Right lobe of liver (tissue), 6 donors: ENCODE measurements around the gene LDLRAD4. TPM values are rescaled to one million over a fixed set of nuclear protein-coding genes. Genes with fewer than 3 reads are reported as not detected.

Experiments
- ATAC-seq, 4 donors: fragments of 200-7000 bp; cut with Tn5 transposase; one replicate each; pipeline ENCODE4 v1.9.1; 2020; ENCODE audit warnings: mild to moderate bottlenecking in 4 of 4, moderate library complexity in 4 of 4
- DNase-seq, 3 donors: peaks; one replicate each; pipeline ENCODE4 v3.0.0-alpha.2; 2020
- H3K27ac ChIP-seq, 3 donors: fragments of 200-600 bp; one replicate each; pipeline ENCODE4 v1.8.0; 2022
- H3K27me3 ChIP-seq, 2 donors: fragments of 200-600 bp; one replicate each; pipeline ENCODE4 v1.8.0; 2022
- H3K36me3 ChIP-seq, 4 donors: fragments of 200-600 bp; sonication (generic) in 1 of 4; one replicate each; pipeline versions ENCODE4 v1.5.1 to v1.8.0; 2017 to 2022; ENCODE audit warnings: control low read depth in 1 of 4
- H3K4me1 ChIP-seq, 4 donors: fragments of 200-600 bp; sonication (generic) in 1 of 4; one replicate each; pipeline versions ENCODE4 v1.5.1 to v1.8.0; 2017 to 2022; ENCODE audit warnings: control low read depth in 1 of 4
- H3K4me3 ChIP-seq, 3 donors: fragments of 200-600 bp; one replicate each; pipeline ENCODE4 v1.8.0; 2022
- H3K9me3 ChIP-seq, 4 donors: fragments of 200-600 bp; sonication (generic) in 1 of 4; one replicate each; pipeline versions ENCODE4 v1.5.1 to v1.8.0; 2017 to 2022; ENCODE audit warnings: control low read depth in 1 of 4
- CTCF ChIP-seq, 4 donors: fragments of 200-600 bp in 3 of 4; fragments of 450-650 bp in 1 of 4; IDR thresholded peaks; one replicate each; pipeline versions ENCODE4 v1.5.1 to v1.8.0; 2016 to 2022; ENCODE audit warnings: antibody characterized with exemption in 4 of 4, mild to moderate bottlenecking in 2 of 4
- POLR2A ChIP-seq: fragments of 450-650 bp; IDR thresholded peaks from one replicate; pipeline ENCODE4 v1.6.1; 2017; ENCODE audit warnings: antibody characterized with exemption, mild to moderate bottlenecking
- WGBS: methylation state at CpG from one replicate; pipeline ENCODE4 v1.1.6; 2018; ENCODE audit warnings: low coverage, low lambda C conversion rate; ENCODE audit not compliant: insufficient coverage; ENCODE audit errors: missing lambda C conversion rate; 5-methylcytosine and 5-hydroxymethylcytosine counted together
- intact Hi-C, 2 donors: fragments of 100-400 bp; cut with DNase I; formaldehyde crosslinking; loops; one replicate each; pipeline versions ENCODE4 v1.11.2 to v1.14.1; 2022
- total RNA-seq, 6 experiments: library from RNA; depleted of rRNA in 2 of 6; stranded (reverse); fragments of >200 nt in 2 of 6; fragmentation: NEBNext Ultra II Directional in 3 of 6; extraction: Animal tissue kit (Norgen Biotek cat#: 25700) in 3 of 6; gene quantifications; one replicate each; pipeline versions ENCODE4 v1.1.0 to v1.2.4, GENCODE V29; 2016 to 2023
- donor health status: DM: no; HTN: yes; CAD: no.
- donor health status: DM: no; HTN: no; CAD: no.
- donor health status: DM: no; HTN: no; CAD: no.
- donor health status: DM: no; HTN: yes; CAD: no.
- donor health status: DM: no; HTN: yes; CAD: no.

Gene LDLRAD4
- total RNA-seq, 6 experiments from 2014 or later, result 10.6 to 66.4 (median 18.7) TPM

- H3K4me3 ChIP-seq, result no peak overlapping the region
- intact Hi-C loops, result no loop called here
Measured at GRCh38 chr18:13563390-13563805, 344.8 kb downstream of the LDLRAD4 start.

GRCh38 chr18:13564579-13564978 is 346.0 kb downstream of the LDLRAD4 start:
- Histone ChIP-seq H3K9me3 (no peaks in the 10 kb centered on the region), H3K27ac (no peak overlapping the region), H3K36me3 (no peaks in the 10 kb centered on the region), H3K4me3 (no peak overlapping the region), H3K4me1 (peaks cover 0 to 8% (median 0%) of the 10 kb centered on the region in 4 donors), H3K27me3 (no peaks in the 10 kb centered on the region)
- DNase-seq, result peak in 2 of 3 donors; percentile 54 to 61
- intact Hi-C loops, result no loop called here
- TF ChIP-seq CTCF (IDR thresholded peaks at IDR 0.05), result no peak
- TF ChIP-seq POLR2A, result no peak
- ATAC-seq, result peak in 1 of 4 donors; percentile 17
- whole genome bisulfite sequencing, result 44% methylated on average over 12 of the region's 13 CpGs

More at GRCh38 chr18:13563390-13563805, 344.8 kb downstream of the LDLRAD4 start:
- Histone ChIP-seq H3K9me3 (no peaks in the 10 kb centered on the region), H3K27ac (peak overlapping the region in 1 of 3 donors; percentile 29), H3K4me1 (peaks cover 0 to 8% (median 0%) of the 10 kb centered on the region in 4 donors), H3K36me3 (no peaks in the 10 kb centered on the region), H3K27me3 (no peaks in the 10 kb centered on the region)
- no peak for TF ChIP-seq POLR2A
- no peak for TF ChIP-seq CTCF (IDR thresholded peaks at IDR 0.05)
- ATAC-seq, result peak; percentile 19 to 68 (median 44)
- WGBS, result 41% methylated on average over 5 of the region's 9 CpGs
- DNase-seq, result no peak

- no peak overlapping the region for H3K4me3 ChIP-seq
- H3K36me3 ChIP-seq, result no peaks in the 10 kb centered on the region
- ATAC-seq, result peak in 3 of 4 donors; percentile 66 to 86 (median 76)
- TF ChIP-seq POLR2A, result no peak
- TF ChIP-seq CTCF (IDR thresholded peaks at IDR 0.05), result no peak
- WGBS, result 100% methylated on average over 1 of the region's 17 CpGs
- H3K27ac ChIP-seq, result no peak overlapping the region
- intact Hi-C loops, result no loop called here
- no peaks in the 10 kb centered on the region for H3K27me3 ChIP-seq
- peak in 2 of 3 donors; percentile 71 for DNase-seq
- H3K4me1 ChIP-seq, result peaks cover 0 to 8% (median 0%) of the 10 kb centered on the region in 4 donors
- no peaks in the 10 kb centered on the region for H3K9me3 ChIP-seq
Measured at GRCh38 chr18:13565228-13565627, 346.7 kb downstream of the LDLRAD4 start.

- no peaks in the 10 kb centered on the region for H3K9me3 ChIP-seq
- DNase-seq (peak in 2 of 3 donors; percentile 69 to 71), ATAC-seq (peak; percentile 51 to 63 (median 61))
- intact Hi-C loops, result no loop called here
- WGBS, result 59% methylated on average over 3 of the region's 18 CpGs
- no peak overlapping the region for H3K4me3 ChIP-seq
- no peaks in the 10 kb centered on the region for H3K27me3 ChIP-seq
- H3K36me3 ChIP-seq, result no peaks in the 10 kb centered on the region
- peaks cover 0 to 8% (median 0%) of the 10 kb centered on the region in 4 donors for H3K4me1 ChIP-seq
- TF ChIP-seq CTCF (IDR thresholded peaks at IDR 0.05) (no peak), POLR2A (no peak)
- peak overlapping the region; percentile 42 to 54 (median 45) for H3K27ac ChIP-seq
Measured at GRCh38 chr18:13566941-13567746, 348.6 kb downstream of the LDLRAD4 start.
